Measurements from ENCODE around the gene TRAP1. TPM values are rescaled to one million over a fixed set of nuclear protein-coding genes. Genes with fewer than 3 reads are reported as not detected.

The TRAP1 gene
- total RNA-seq, 1 donor from 2014 or later, result 115 TPM

DNA sequence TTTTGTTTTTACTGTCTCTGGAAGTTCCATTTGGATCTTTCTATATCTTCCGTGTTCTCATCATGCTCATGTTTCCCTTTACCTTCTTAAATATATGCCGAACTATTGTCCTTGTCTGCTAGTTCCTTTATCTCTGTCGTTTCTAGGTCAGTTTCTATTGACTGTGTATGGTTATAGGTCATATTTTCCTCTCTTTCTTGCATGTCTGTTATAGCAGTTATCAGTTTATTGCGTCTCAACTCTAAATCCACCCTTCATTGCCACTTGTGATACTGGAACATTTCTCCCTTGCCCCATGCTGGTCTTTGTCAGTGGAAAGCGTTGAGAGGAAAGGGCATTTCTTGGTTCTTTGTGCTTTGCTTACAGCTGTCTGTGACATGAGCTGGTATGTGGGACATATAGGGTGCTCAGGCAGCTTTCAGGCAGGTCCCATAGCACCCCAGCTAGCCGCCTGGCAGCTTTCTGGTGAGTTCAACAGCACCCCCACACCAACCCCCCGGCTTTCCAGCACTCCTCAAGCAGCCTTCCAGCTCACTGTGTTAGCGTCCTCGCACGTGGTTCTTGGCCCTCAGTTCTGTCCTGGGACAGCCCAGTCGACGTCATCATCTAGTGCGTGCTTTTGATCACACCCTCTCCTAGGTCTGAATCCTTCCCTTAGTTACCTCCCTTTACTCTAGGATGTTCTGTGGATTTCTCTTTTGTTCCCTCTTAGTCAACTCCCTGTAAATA, 78.2 kb downstream of the TRAP1 start:
- H3K4me3 ChIP-seq (ENCODE audit: low read length in 3 of 3), result no peak overlapping the region
- H3K27ac ChIP-seq (ENCODE audit: low read depth, low read length), result no peak overlapping the region
- H3K36me3 ChIP-seq (ENCODE audit: control insufficient read depth in 3 of 3, insufficient read depth in 3 of 3, low read length in 3 of 3), result peaks cover 2 to 6% (median 5%) of the 10 kb centered on the region in 3 donors
- H3K9ac ChIP-seq (ENCODE audit: low read depth in 1 of 3, low read length in 3 of 3), result no peak overlapping the region
- H3K27me3 ChIP-seq (ENCODE audit: control insufficient read depth in 3 of 3, insufficient read depth in 3 of 3, low read length in 3 of 3), result no peaks in the 10 kb centered on the region
- no peaks in the 10 kb centered on the region for H3K9me3 ChIP-seq (ENCODE audit: control insufficient read depth in 3 of 3, low read length in 3 of 3)
- H3K4me1 ChIP-seq (ENCODE audit: control insufficient read depth in 3 of 3, insufficient read depth in 3 of 3, low read length in 3 of 3), result no peaks in the 10 kb centered on the region

DNA sequence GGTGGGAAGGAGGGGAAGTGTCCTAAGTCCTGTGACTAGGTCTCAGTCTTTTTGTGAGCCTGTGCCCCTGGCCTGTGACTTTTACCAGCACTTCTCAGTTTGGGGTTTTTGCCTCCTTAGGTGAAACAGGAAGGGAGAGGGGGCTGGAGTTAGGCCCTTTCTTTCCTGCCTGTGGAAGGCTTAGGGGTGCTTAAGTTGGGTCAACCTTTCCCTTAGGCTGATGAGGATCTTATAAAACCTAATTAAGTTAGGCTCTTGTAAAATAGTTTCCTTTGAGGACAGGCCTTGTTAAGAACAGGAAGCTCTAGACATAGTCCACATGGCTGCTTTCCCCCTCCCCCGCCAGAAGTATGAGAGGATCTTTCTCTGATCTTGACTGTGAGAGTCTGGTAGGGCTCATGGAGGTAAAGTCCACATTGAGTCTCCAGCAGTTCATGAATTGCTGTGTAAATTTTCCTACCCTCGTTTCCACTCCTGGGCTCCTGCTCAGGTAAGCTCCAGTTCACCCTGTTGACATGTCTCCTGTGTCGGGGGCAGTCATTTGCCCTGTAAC, 79.9 kb downstream of the TRAP1 start:
- Histone ChIP-seq H3K36me3 (ENCODE audit: control insufficient read depth in 3 of 3, insufficient read depth in 3 of 3, low read length in 3 of 3) (peaks cover 2 to 5% (median 4%) of the 10 kb centered on the region in 3 donors), H3K4me1 (ENCODE audit: control insufficient read depth in 3 of 3, insufficient read depth in 3 of 3, low read length in 3 of 3) (no peaks in the 10 kb centered on the region), H3K9me3 (ENCODE audit: control insufficient read depth in 3 of 3, low read length in 3 of 3) (no peaks in the 10 kb centered on the region), H3K4me3 (ENCODE audit: low read length in 3 of 3) (no peak overlapping the region), H3K9ac (ENCODE audit: low read depth in 1 of 3, low read length in 3 of 3) (no peak overlapping the region), H3K27ac (ENCODE audit: low read depth, low read length) (no peak overlapping the region), H3K27me3 (ENCODE audit: control insufficient read depth in 3 of 3, insufficient read depth in 3 of 3, low read length in 3 of 3) (no peaks in the 10 kb centered on the region)

DNA sequence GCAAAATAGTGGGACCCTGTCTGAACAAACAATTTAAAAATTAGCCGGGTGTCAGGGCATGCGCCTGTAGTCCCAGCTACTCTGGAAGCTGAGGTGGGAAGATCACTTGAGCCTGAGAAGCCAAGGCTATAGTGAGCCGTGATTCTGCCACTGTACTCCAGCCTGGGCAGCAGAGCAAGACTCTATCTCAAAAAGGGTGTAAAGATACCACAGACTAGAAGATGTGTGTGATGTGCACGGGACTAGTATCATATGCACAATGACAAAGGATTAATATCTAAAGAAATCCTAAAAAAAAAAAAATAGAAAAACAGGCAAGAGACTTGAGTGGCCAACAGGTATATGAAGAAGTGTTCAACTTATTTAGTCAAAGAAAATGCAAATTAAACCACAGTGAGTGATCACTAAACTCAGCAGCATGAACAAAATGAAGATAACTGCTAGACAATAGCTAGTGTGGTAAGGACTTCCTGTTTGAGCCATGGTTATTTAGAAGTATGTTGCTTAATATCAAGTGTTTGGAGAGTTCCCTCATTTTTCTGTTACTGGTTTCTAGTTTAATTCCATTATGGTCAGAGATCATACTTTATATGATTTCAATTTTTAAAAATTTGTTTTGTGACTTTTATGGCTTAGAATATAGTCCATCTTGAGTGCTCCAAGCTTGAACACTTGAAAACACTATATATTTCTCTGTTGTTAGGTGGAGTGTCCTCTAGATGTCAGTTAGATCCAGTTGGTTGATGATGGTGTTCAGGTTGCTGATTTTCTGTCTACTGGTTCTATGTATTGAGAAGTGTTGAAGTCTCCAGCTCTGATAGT, 91.2 kb downstream of the TRAP1 start:
- no peaks in the 10 kb centered on the region for H3K36me3 ChIP-seq (ENCODE audit: control insufficient read depth in 3 of 3, insufficient read depth in 3 of 3, low read length in 3 of 3)
- no peaks in the 10 kb centered on the region for H3K9me3 ChIP-seq (ENCODE audit: control insufficient read depth in 3 of 3, low read length in 3 of 3)
- H3K27ac ChIP-seq (ENCODE audit: low read depth, low read length), result no peak overlapping the region
- H3K9ac ChIP-seq (ENCODE audit: low read depth in 1 of 3, low read length in 3 of 3), result no peak overlapping the region
- no peak overlapping the region for H3K4me3 ChIP-seq (ENCODE audit: low read length in 3 of 3)
- H3K27me3 ChIP-seq (ENCODE audit: control insufficient read depth in 3 of 3, insufficient read depth in 3 of 3, low read length in 3 of 3), result no peaks in the 10 kb centered on the region
- H3K4me1 ChIP-seq (ENCODE audit: control insufficient read depth in 3 of 3, insufficient read depth in 3 of 3, low read length in 3 of 3), result no peaks in the 10 kb centered on the region

DNA sequence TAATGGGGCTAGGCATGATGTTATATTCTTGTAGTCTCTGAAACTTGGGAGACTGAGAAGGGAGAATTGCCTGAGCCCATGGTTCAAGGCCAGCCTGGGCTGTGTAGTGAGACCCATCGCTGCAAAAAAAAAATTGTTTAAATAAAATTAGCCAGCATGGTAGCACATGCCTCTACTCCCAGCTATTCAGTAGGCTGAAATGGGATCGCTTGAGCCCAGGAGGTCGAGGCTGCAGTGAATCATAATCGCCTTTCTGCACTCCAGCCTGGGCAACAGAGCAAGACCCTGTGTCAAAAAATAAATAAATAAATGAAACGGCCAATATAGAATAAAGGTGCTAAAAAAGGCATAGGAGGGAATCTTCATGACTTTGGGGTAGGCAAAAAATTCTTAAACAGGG, 92.0 kb downstream of the TRAP1 start:
- no peak overlapping the region for H3K4me3 ChIP-seq (ENCODE audit: low read length in 3 of 3)
- H3K27me3 ChIP-seq (ENCODE audit: control insufficient read depth in 3 of 3, insufficient read depth in 3 of 3, low read length in 3 of 3), result no peaks in the 10 kb centered on the region
- H3K36me3 ChIP-seq (ENCODE audit: control insufficient read depth in 3 of 3, insufficient read depth in 3 of 3, low read length in 3 of 3), result no peaks in the 10 kb centered on the region
- H3K9me3 ChIP-seq (ENCODE audit: control insufficient read depth in 3 of 3, low read length in 3 of 3), result no peaks in the 10 kb centered on the region
- H3K9ac ChIP-seq (ENCODE audit: low read depth in 1 of 3, low read length in 3 of 3), result no peak overlapping the region
- no peaks in the 10 kb centered on the region for H3K4me1 ChIP-seq (ENCODE audit: control insufficient read depth in 3 of 3, insufficient read depth in 3 of 3, low read length in 3 of 3)
- no peak overlapping the region for H3K27ac ChIP-seq (ENCODE audit: low read depth, low read length)

DNA sequence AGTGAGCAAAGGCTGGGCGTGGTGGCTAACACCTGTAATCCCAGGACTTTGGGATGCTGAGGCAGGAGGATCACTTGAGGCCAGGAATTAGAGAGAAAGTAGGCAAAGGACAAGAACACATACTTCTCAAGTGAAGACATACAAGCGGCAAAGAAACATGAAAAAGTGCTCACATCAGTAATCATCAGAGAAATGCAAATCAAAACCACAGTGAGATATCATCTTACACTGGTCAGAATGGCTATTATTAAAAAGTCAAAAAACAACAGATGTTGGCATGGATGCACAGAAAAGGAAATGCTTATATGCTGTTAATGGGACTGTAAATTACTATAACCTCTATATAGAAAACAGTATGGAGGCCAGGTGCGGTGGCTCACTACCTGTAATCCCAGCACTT, 93.7 kb downstream of the TRAP1 start:
- no peaks in the 10 kb centered on the region for H3K36me3 ChIP-seq (ENCODE audit: control insufficient read depth in 3 of 3, insufficient read depth in 3 of 3, low read length in 3 of 3)
- no peaks in the 10 kb centered on the region for H3K9me3 ChIP-seq (ENCODE audit: control insufficient read depth in 3 of 3, low read length in 3 of 3)
- H3K9ac ChIP-seq (ENCODE audit: low read depth in 1 of 3, low read length in 3 of 3), result no peak overlapping the region
- H3K4me3 ChIP-seq (ENCODE audit: low read length in 3 of 3), result no peak overlapping the region
- no peaks in the 10 kb centered on the region for H3K27me3 ChIP-seq (ENCODE audit: control insufficient read depth in 3 of 3, insufficient read depth in 3 of 3, low read length in 3 of 3)
- H3K4me1 ChIP-seq (ENCODE audit: control insufficient read depth in 3 of 3, insufficient read depth in 3 of 3, low read length in 3 of 3), result no peaks in the 10 kb centered on the region
- no peak overlapping the region for H3K27ac ChIP-seq (ENCODE audit: low read depth, low read length)

DNA sequence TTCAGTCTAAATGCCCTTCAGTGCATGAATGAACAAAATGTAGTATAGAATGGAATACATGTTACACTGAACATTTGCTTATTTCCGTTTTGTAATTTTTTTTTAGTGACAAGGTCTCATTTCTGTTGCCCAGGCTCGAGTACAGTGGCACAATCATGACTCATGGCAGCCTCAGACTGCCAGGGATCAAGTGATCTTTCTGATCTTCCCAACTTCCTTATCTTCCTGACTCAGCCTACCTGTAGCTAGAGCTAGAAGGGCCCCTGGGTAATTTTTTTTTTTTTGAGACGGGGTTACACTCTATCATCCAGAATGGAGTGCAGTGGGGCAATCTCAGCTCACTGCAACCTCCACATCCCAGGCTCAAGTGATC, 98.6 kb downstream of the TRAP1 start:
- no peaks in the 10 kb centered on the region for H3K9me3 ChIP-seq (ENCODE audit: control insufficient read depth in 3 of 3, low read length in 3 of 3)
- H3K4me1 ChIP-seq (ENCODE audit: control insufficient read depth in 3 of 3, insufficient read depth in 3 of 3, low read length in 3 of 3), result no peaks in the 10 kb centered on the region
- H3K27me3 ChIP-seq (ENCODE audit: control insufficient read depth in 3 of 3, insufficient read depth in 3 of 3, low read length in 3 of 3), result no peaks in the 10 kb centered on the region
- no peaks in the 10 kb centered on the region for H3K36me3 ChIP-seq (ENCODE audit: control insufficient read depth in 3 of 3, insufficient read depth in 3 of 3, low read length in 3 of 3)
- H3K4me3 ChIP-seq (ENCODE audit: low read length in 3 of 3), result no peak overlapping the region
- H3K9ac ChIP-seq (ENCODE audit: low read depth in 1 of 3, low read length in 3 of 3), result no peak overlapping the region
- no peak overlapping the region for H3K27ac ChIP-seq (ENCODE audit: low read depth, low read length)

DNA sequence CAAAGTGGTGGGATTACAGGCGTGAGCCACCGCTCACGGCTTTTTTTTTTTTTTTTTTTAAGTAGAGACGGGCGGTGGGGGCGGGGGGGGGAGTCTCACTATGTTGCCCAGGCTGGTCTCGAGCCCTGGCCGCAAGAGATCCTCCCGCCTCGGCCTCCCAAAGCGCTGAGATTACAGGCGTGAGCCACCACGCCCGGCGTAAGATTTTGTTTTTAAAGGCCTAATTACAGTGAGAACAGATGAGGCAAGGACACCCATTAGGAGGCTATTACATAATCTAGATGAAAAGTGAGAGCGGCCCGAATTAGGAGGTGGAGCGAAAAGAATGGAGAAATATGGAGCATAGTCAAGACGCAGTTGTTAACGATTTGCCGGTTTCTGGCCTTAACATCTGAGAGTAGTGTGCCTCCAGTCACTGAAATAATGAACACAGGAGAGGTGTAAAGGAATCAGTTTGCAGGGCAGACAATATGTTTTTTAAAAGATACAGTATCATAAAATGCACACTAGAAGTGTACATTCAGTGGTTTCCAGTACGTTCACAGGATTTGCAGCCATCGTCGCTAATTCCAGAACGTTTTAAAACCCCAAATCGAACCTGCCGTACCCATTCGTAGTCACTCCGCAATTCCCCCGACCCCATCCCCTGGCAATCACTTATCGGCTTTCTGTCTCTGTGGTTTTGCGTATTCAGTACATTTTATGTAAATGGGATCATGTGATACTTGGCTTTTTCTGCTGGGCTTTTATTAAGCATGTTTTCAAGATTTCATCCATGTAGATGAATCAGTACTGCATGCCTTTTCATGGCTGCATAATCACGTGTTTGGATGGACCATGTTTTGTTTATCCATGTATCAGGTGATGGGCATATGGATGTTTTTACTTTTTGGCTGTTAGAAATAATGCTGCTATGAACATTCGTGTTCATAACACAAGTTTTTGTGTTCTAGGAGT, 104.5 kb downstream of the TRAP1 start:
- Histone ChIP-seq H3K4me1 (ENCODE audit: control insufficient read depth in 3 of 3, insufficient read depth in 3 of 3, low read length in 3 of 3) (peaks cover 8 to 27% (median 17%) of the 10 kb centered on the region in 3 donors), H3K9me3 (ENCODE audit: control insufficient read depth in 3 of 3, low read length in 3 of 3) (no peaks in the 10 kb centered on the region), H3K36me3 (ENCODE audit: control insufficient read depth in 3 of 3, insufficient read depth in 3 of 3, low read length in 3 of 3) (no peaks in the 10 kb centered on the region), H3K27me3 (ENCODE audit: control insufficient read depth in 3 of 3, insufficient read depth in 3 of 3, low read length in 3 of 3) (no peaks in the 10 kb centered on the region), H3K27ac (ENCODE audit: low read depth, low read length) (no peak overlapping the region), H3K9ac (ENCODE audit: low read depth in 1 of 3, low read length in 3 of 3) (peak overlapping the region in 2 of 3 donors; percentile 93 to 95), H3K4me3 (ENCODE audit: low read length in 3 of 3) (peak overlapping the region; percentile 91 to 97 (median 93))

DNA sequence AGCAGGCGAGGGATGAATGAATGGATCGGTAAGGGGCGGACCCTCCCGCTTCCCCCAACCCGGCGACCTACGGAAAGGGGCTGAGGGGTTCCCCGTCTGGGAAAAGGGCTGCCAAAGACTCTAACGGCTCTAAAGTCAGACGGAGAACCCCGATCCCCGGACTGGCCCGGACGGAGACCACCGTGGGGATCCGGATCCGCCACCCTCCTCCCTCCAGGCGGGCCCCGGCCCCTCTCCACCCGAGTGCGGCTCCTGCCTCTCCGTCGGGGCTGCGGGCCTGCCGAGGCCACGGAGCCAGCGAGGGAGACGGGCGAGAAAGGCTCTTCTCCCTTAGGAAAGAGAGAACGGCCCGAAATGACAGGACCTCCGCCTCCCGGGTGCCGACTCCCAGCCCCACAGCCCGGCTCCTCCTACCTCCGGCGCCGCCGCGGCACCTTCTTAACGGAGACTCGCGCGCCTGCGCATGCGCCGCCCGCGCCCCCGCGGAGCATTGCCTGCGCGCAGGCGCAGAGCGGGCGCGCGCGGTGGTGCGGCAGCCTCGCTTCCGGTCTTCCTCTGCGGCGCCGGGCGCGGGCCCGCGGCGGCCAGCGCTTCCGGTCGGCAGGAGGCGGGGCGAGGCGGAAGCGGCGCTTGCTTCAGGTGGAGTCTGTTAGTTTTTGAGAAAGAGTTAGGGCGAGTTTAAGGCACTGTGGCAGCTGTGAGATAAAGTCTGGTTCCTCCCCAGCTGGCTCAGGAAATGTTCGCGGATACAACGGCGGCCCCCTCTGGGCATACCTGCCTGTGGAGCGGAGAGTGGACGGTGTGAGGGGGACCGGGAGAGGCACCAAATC, 106.0 kb downstream of the TRAP1 start, which contains the start of gene SLX4:
Gene SLX4, minus strand, starts transcription at position 461 of the 830 bp plus-strand sequence. CDS start 2,642 bp downstream, outside the sequence.
- Histone ChIP-seq H3K36me3 (ENCODE audit: control insufficient read depth in 3 of 3, insufficient read depth in 3 of 3, low read length in 3 of 3) (peaks cover 0 to 2% (median 0%) of the 10 kb centered on the region in 3 donors), H3K27ac (ENCODE audit: low read depth, low read length) (peak within 1 kb of the TSS; percentile 59), H3K9me3 (ENCODE audit: control insufficient read depth in 3 of 3, low read length in 3 of 3) (no peaks in the 10 kb centered on the region), H3K4me1 (ENCODE audit: control insufficient read depth in 3 of 3, insufficient read depth in 3 of 3, low read length in 3 of 3) (peaks cover 8 to 27% (median 17%) of the 10 kb centered on the region in 3 donors), H3K4me3 (ENCODE audit: low read length in 3 of 3) (peak within 1 kb of the TSS; percentile 91 to 97 (median 93)), H3K27me3 (ENCODE audit: control insufficient read depth in 3 of 3, insufficient read depth in 3 of 3, low read length in 3 of 3) (no peaks in the 10 kb centered on the region), H3K9ac (ENCODE audit: low read depth in 1 of 3, low read length in 3 of 3) (peak within 1 kb of the TSS; percentile 92 to 96 (median 93))

Data from skeletal muscle tissue (tissue), 4 donors.